OCI-LY3 (cell line): ENCODE data around the gene PIWIL1.

Experiments
- CTCF ChIP-seq: fragments of 200-600, 300-600 bp; sonication (generic); IDR thresholded peaks from 2 replicates; pipeline ENCODE4 v1.5.1; 2014; ENCODE audit warnings: antibody characterized with exemption, low read length, low read depth
- EZH2phosphoT487 ChIP-seq: fragments of 200-600 bp; shearing (Covaris generic); IDR thresholded peaks from 2 replicates; pipeline ENCODE4 v1.6.1; 2018; ENCODE audit warnings: antibody characterized with exemption, mixed run types, low read depth

- TF ChIP-seq CTCF (no peak), EZH2phosphoT487 (no peak)
Measured at GRCh38 chr12:130299574-130299973, 38.1 kb upstream of the PIWIL1 start.
